ENCODE results near the gene RPS15.
A peak's percentile ranks its signal among the peaks of the same experiment; 100 is the strongest.
"Not testable (repeated sequence)": the region's sequence is repeated elsewhere in the genome, so short reads cannot be mapped to it uniquely, and the experiment has no call there.

The RPS15 gene

DNA sequence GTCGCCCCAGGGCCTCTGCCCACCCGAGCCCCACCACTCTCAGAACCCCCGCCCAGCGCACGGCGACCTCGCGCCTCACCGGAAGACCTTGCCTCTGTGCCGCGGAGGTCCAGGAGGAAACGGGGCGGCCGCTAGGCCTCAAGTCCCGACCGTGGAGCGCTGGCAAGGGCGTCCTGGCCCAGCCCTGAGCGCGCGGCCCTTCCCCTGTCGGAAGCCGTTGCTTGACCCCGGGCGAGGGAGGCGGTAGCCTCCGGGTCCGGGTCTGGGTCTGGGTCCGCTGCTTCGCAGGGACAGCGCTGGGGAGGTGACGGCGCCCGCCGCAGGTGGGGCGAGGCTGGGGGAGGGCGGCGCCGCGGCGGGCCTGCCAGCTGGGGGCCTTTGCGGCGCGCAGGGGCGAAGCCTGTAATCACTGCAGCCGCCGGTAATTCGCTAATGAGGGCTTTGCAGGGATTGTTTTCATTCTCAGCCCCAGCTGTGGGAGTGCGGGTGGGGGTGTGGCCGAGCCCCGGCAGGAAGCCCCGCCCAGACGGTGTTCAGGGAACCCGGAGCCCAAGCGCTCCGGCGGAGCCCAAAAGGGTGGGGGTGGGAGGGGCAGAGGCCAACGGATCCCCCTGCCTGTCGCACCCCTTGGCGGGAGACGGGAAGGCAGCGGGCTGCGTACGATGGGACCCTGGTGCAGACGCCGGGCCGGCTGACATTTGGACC, 32.3 kb downstream of the RPS15 start:
- DNase-seq (ENCODE audit: low read depth): no peak

DNA sequence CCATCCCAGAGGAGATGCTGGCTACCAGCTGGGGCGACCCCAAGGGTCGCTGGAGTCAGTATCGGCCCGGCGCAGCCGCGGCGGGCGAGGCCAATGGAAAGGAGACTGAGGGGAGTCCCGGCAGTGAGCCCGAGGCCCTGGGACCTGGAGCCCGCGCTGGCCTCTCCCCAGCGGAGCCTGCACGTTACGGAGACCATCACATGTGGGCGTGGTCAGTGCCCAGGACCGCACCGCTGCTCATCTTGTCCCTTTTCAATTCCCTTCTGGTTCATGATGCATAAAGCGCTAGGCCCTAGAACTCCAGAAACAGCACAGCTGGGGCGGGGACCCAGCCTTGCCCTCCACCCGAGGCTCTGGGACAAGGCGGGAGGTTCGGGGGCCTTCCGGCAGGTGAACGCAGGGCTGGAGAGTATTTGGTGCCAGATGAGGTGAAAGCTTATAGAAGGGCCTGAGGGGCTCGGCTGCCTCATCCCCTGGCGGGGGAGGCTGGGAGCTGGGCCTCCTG, 32.9 kb downstream of the RPS15 start:
- DNase-seq (ENCODE audit: low read depth): no peak

DNA sequence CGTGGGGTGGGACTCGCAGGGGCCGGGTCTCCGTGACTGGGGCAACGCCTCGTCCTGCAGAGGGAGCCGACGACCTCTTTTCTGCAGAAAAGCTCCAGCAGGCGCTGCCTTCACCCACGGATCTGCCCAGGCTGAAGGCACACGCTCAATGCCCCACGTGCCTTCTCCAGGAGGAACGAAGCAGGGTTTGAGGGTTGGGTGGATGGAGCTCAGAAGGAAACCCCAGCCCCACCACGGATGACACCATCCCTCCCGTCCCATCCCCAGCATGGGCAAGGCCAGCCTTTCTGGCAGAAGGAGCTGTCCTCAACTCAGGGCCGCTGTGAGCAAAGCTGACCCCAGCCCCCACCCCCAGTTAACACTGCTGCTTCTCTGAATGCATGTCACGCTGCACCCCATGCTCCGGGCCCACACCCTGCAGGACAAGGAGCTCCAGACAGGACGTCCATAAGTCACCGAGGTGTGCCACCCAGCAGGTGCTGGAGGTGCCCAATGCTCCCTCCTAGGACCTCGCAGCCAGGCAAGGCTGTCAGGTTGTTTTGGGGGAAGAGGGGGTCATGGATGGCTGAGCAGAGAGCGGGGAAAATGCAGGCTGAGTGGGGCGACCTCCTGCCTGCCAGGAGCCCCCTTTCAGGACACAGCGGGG, 33.4 kb downstream of the RPS15 start:
- no peak for DNase-seq (ENCODE audit: low read depth)

DNA sequence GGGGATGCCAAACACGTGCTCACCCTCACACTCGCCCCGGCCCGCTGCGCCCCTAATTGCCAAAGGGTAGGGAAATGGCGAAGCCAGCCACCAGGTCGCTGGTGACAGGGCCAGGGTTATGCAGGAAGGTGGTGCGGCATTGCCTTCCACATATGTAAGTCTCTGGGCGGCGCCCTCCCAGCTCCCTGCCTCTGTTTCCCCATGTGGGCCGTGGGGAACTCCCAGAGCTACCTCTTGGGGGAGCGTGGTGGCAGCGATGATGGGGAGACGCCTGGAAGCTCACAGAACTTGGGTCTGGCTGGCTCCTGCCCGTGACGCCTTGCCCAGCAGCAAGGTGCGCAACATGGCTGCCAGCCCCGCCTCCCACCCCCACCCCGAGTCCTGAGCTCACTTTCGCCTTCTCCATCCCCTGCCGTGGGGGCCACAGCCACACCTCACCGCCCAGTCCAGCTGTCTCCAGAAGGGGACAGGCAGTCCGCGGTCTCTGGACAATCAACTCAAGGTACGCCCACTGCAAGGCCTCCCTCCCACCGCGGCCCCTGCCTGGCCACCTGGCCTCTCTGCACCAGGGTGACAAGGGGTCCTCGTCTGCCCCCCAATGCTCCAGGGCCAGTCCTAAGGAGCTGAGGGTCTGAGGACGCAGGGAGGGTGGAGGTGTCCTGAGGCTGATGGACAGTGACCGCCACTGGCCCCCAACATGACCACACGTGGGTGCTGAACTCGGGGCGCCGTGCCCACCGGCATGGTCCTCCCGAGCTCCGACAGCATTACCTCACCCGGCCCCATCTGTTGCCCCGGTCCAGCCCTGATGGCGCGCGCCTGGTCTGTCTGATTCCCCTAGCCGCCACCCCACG, 34.3 kb downstream of the RPS15 start:
- no peak for DNase-seq (ENCODE audit: low read depth)

DNA sequence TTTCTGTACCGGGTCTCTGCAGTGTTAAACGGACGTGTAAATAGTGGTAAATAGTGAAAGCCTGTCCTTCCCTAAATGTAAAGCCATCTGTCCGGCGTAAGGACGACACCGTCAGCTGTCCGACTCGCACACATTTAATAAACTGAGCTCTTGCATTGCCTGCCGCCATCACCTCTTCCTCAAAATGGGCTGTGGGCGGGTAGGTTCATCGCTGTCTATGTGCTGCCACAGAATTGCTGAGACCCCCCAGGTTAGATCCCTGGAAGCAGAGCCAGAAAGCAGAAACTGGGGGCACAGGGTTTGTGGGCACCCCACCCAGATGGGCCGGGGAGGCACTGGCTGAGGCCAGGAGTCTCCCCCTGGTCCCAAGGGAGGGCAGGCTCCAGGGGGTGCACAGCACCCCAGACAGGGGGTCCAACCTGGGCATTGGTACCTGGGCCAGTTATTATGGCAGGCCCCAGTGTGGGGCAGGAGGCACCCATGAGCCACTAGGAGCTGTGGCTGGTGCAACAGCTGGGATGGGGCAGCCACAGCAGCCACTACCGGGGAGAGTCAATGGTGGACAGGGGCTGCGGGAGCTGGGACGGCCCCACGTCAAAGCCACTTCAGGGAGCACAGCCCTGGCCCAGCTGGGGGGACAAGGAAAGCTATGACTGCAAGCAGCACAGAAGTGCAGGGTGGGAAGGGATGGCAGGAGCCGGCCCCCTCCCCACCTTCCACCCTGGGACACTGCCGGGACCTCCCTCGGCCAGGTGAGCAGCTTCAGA, 35.1 kb downstream of the RPS15 start:
- DNase-seq (ENCODE audit: low read depth): no peak

DNA sequence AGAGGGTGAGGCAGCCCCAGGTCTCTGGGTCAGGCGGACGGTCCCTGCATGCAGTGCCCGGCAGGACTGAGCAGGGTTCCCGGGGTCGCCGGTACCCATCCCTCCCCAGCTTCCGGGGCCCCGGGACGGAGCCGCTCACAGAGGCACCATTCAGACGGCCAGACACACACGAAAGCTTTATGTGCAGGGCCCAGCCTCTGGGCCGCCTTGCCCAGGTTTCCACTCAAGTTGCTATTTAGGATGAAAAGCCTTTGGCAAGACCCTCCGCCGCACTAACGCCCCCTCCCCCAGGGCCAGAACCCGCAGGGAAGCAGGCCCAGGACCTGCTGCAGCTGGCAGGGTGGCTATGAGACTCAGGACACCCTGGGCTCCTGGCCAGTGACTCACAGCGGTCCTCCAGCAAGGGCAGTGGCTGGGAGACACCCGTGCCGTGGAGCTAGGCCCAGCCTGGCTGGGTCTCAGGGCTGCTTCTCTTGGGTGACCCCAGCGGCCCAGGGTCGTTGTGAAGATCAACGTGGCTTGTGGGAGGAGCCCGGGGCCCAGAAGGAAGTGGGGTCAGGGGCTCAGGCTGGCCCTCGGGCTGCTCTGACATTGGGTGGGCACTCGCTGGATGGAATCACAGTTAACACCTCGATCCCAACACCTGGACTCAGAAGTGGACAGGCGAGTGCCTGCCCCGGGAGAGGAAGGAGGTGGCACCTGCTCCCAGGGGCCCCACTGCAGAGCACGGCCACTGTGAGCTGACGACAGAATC, 36.0 kb downstream of the RPS15 start:
- DNase-seq (ENCODE audit: low read depth): no peak

DNA sequence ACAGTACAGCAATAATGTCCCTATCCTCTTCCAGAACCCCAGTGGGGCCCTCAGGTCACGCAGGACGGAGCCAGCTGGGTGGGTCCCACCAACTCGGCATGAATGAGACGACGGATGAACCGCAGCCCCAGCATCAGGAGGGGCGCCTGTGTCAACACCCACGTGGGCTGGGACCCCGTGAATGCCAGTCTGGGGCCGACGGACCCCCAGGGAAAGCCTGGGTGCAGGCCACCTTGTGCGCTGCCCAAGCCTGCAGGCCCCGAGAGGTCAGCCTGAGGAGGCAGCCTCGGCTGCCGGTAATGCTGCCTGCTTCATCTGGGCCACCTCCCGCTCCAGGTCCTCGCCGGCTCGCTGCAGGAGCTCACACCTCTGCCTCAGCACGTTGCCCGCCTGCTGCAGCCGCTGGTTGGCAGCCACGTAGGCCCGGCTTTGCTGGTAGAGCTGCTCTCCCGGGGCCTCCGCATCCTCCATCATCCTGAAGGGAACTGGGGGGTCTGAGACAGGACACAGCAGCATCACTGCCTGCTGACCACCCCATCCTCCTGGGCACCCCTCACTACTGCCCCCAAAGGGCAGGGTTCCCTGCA, 36.7 kb downstream of the RPS15 start:
- DNase-seq (ENCODE audit: low read depth): no peak

DNA sequence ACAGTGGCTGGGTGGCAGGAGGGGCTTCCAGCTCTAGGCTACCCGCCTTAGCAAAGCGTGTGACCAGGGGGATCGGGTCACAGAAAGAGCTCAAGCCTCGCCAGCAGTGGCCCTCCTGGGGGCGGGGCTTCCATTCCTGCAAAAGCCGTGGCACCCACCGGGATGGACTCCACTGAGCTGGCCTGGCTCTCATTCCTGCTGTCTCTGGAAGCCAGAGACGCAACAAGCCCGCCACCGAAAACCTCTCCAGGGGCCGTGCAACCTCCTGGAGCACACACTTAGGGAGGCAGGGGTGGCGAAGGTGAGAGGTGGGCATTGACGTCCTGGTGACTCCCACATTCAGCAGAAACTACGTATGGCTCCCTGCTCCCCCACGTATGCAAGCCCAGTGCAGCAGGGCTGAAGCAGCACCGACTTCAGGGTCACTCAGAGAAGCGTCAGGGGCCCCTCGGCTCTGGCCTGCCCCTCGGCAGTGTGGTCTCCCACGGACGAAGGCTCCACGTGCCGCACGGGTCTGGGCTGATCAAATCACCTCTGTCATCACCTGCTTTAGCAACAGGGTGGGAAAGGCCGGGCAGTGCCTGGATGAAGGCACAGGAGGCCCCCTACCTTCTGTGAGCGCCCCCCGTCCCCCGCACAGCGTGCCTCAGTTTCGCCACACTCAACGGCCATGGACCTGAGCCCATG, 37.7 kb downstream of the RPS15 start:
- DNase-seq (ENCODE audit: low read depth): no peak

DNA sequence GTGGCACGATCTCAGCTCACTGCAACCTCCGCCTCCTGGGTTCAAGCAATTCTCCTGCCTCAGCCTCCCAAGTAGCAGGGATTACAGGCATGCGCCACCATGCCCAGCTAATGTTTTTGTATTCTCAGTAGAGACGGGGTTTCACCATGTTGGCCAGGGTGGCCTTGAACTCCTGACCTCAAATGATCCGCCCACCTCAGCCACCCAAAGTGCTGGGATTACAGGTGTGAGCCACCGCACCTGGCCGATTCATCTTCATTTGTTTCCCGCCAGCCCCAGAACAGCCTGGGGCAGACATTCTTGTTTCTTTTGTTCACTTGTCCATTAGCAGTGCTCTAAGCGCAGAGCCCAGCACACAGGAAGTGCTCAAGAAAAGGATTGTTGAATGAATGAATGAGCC, 38.9 kb downstream of the RPS15 start:
- DNase-seq (ENCODE audit: low read depth): not testable (repeated sequence)

DNA sequence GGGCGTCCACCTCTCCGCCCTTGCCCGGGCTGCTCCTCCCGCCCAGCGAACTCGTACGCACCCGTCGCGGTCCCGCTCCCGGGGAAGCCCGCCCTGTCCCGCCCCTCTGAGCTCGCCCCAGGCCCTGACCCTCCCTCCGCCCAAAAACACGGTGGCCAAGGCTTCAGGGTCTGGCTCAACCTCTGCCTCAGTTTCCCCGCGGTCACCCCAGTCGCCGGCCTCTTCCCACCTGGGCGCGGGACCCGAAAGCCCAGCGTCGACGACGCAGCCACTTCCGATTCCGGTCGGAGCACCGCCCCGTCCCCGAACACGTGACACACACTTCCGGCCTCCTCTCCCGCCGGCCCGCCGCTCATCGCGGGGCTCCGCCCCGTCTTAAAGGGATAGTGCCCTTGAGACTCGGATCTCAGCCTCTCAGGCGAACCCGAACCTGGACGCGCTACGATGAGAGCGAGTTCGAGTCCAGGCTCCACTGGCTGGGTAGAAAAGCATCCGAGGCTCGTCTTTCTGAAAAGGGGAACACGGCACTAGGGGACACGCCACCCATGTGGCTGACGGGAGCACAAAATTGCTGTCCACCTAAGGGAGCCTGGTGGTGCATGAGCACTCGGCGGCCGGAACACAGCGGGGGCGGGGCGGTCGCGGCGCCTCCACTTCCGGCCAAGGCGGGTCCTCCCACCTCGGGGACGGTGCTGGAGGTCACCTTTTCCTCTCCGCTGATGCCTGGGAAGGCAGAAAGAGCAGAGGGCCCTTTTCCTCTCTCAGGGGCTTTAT, 40.9 kb downstream of the RPS15 start, which contains the start of gene C19orf25:
Gene C19orf25 (minus strand): TSS at position 282 of the 774 bp plus-strand sequence. CDS start 312 bp downstream, outside the sequence.
- peak; percentile 82 for DNase-seq (ENCODE audit: low read depth)

DNA sequence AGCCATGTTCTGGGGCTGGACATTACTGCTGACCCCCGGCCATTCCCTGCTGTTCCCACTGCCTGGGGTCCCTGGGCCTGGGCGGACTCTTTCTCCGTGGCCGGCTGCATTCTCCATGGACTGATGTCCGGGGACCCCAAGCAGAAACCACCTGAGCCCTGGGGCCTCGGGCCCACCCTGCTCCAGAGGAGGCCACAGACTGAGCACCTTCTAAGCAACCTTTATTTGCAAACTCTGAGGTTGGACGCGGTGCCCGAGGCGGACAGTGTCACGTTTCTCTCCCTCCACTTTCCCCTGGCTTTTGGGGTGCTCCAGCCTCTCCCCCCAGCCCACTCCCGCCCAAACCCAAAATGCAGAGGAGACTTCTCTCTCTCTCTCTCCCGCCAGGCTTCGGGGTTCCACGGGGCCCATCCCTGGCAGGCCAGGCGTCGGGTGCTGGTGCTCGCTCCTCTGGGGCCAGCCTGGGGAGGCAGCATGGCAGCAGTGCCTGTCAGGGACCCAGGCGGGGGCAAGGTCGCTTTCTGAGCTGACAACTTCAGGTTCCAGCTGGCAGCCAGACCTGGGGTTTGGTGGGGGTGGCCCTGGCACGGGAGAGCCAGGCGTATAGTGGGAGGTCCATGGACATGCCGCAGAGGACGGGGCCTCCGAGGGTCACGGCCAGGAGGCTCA, 43.2 kb downstream of the RPS15 start:
- DNase-seq (ENCODE audit: low read depth): no peak

DNA sequence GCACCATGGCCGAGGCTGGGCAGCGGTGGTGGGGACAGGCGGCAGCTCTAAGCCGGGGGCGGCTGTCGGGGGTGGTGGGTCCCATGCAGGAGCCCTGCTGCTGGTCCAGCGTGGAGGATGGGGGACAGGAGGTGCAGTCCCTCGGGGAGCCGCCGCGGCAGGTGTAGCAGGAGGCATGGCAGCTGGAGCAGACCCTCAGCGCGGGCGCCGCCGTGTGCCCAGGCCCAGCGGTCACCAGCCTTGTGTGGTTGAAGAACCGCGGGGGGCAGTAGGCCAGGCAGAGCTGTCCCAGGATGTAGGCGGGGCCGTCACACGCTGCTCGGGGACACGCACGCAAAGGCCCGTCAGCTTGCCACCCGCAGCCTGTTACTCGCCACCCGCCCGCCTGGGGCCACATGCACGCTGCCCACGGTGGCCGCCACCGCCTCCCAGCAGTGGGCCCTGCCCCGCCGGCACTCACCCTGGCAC, 43.7 kb downstream of the RPS15 start:
- no peak for DNase-seq (ENCODE audit: low read depth)

DNA sequence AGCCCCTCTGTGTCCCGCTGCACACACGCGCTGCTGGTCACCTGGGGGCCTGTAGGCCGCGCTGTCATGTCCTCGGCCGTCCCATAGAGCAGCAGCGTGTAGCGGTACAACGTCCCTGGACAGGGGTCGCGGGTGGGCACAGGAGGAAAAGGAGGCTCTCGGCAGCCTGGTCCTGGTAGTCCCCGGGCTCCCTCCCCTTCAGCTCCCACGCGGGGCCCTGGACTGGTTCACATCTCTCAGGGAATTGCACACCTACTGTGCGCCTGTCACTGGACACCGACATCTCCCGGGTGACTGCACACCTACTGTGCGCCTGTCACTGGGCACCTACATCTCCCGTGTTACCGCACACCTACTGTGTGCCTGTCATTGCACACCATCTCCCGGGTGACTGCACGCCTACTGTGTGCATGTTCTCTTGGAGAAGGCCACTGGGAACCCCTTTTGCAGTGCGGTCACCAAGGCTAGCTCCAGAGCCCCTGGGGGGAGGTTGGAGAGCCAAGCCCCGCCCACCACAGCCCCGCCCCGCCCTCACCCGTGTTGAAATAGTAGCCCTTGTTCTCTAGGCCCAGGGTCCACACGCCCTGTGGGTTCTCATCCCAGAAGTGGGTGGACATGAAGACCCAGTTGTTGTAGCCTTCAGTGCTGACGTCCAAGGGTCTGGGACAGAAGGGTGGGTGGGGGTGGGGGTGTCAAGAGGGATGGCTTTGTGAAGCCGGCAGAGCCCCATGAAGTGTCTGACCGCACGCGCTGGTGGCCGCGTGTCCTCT, 44.4 kb downstream of the RPS15 start:
- DNase-seq (ENCODE audit: low read depth): no peak

DNA sequence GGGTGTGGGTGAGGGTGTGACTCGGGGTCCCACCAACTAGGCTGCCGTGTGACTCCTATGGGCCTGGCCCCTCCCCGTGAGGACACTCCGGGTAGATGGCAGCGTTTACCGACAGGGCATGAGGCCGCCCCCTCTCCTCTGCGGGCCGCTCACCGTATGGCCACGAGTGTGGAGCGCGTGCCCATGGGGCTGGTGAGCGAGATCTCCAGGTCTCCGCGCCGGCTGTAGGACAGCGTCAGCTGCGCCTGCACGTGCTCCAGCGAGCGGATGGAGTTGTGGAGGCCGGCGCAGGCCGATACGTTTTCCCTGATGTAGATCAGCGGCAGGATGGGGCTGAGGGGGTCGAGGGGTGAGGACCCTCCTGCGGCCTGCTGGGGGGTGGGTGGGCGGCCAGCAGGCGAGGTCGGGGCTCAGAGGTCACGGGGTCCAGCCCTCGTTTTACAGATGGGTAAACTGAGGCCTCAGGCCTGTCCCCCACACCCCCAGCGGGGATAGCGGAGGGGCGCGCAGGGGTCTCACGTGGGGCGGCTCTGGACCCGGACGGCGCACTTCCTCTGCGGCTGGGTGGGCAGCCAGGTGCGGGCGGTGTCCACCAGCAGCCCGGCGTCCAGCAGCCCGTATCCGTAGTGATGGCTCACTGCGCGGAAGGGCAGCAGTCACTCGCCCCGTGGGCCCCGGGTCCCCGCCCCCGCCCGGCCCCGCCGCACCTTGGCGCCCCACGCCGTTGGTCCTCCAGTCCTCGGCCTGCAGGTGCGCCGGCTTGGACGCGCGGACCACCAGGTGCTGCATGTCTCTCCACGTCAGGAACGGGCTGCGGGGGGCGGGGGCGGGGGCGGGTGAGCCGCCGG, 45.2 kb downstream of the RPS15 start:
- DNase-seq (ENCODE audit: low read depth): no peak

DNA sequence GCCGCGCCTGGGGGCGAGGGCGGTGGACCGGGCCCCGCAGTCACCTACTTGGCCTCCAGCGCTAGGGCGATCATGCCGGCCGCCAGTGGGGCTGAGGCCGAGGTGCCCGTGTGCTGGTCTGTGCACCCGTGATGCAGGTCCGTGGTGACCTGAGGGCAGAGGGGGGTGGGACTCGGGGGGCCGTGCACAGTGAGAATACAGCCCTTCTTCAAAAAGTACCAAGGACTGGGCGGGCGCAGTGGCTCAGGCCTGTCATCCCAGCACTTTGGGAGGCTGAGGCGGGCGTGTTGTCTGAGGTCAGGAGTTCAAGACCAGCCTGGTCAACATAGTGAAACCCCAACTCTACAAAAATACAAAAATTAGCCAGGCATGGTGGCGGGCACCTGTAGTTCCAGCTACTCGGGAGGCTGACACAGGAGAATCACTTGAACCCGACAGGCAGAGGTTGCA, 45.8 kb downstream of the RPS15 start:
- no peak for DNase-seq (ENCODE audit: low read depth)

DNA sequence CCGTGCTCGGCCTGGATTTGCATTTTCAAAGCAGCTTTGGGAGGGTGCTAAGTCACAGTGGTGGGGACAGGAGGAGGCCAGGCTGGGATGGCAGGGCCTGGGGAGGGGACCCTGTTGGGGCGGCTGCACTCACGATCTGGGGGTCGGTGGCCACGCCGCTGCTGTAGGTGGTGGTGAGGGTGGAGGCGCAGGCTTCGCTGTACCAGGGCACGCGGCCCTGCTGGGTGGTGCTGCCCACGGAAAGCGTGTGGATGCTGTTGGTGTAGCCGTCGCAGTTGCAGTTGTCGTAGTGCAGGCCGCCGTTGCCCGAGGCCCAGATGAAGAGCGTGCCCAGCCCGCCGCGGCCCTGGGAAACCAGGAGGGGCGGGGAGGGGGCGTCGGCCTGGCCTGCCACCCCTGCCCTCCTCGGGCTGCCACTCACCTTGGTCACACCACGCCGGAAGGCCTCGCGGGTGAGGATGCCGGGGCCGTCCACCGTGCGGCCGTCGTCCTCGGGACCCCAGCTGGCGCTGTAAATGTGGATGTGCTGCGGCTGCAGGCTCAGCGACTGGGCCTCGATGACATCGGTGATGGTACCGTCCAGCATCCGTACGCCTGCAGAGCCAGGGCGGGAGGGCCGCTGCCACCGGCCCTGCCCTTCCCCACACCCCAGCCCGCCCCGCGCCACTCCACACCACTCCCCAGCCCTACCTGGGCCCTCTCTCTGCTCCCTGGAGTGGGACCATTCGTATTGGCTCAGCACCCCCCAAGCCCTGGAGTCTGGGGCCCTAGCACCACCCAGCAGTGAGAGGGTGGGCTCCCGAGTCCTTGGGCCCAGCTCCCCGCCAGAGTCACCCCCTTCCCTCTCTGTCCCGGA, 48.8 kb downstream of the RPS15 start:
- no peak for DNase-seq (ENCODE audit: low read depth)

Data from fibroblast of the conjunctiva (primary cell).